ENCODE results near the gene MAN1C1. TPM values are rescaled to one million over a fixed set of nuclear protein-coding genes. Genes with fewer than 3 reads are reported as not detected.

The MAN1C1 gene
- polyA plus RNA-seq, 1 of the 3 experiments (the other 2 are of a cell fraction), result 0.20 TPM

GRCh38 chr1:25756215-25756614 is 139.6 kb downstream of the MAN1C1 start:
- no peaks in the 10 kb centered on the region for H3K9me3 ChIP-seq
- no peak overlapping the region for H3K4me2 ChIP-seq
- H3K27ac ChIP-seq (ENCODE audit: low read depth in 2 of 2, low read length in 1 of 2), result no peak overlapping the region
- ChIA-PET POLR2A (no interaction called here), CTCF (interaction anchor here (0.8 to 1.5 kb wide), 4 partner anchors 9 to 31 kb away, joined by 3 to 4 read pairs (median 3); no protein-coding TSS in a partner anchor)
- H3F3A ChIP-seq (replicated peaks; ENCODE audit: insufficient read depth), result no peaks in the 10 kb centered on the region
- no peak for DNase-seq
- WGBS (ENCODE audit: low lambda C conversion rate), result 69% methylated on average over 3 of the region's 3 CpGs
- no peak overlapping the region for H3K4me3 ChIP-seq (ENCODE audit: low read depth in 2 of 2, low read length in 1 of 2)
- H3K4me1 ChIP-seq (ENCODE audit: control insufficient read depth in 1 of 2, insufficient read depth in 2 of 2, low read depth in 1 of 2, low read length in 1 of 2), result peaks cover 0 to 23% of the 10 kb centered on the region in 2 experiments; a peak in 1 of 4 replicates
- no peak overlapping the region for H3K9ac ChIP-seq
- no peak for TF ChIP-seq GABPA (IDR thresholded peaks at IDR 0.05; ENCODE audit: low read depth)
- TF ChIP-seq MXI1 (IDR thresholded peaks at IDR 0.05; ENCODE audit: low read depth, low read length), result no peak
- TF ChIP-seq, protein P1, sequence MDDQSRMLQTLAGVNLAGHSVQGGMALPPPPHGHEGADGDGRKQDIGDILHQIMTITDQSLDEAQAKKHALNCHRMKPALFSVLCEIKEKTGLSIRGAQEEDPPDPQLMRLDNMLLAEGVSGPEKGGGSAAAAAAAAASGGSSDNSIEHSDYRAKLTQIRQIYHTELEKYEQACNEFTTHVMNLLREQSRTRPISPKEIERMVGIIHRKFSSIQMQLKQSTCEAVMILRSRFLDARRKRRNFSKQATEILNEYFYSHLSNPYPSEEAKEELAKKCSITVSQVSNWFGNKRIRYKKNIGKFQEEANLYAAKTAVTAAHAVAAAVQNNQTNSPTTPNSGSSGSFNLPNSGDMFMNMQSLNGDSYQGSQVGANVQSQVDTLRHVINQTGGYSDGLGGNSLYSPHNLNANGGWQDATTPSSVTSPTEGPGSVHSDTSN (IDR thresholded peaks at IDR 0.05), result no peak
- TF ChIP-seq SIN3A (IDR thresholded peaks at IDR 0.05; ENCODE audit: borderline replicate concordance, low read depth, low read length), result no peak
- no peak for TF ChIP-seq TEAD4 (IDR thresholded peaks at IDR 0.05; ENCODE audit: borderline replicate concordance, insufficient read depth)
- TF ChIP-seq MAX (IDR thresholded peaks at IDR 0.05; ENCODE audit: low read depth), result no peak
- no peak for TF ChIP-seq SMC3 (IDR thresholded peaks at IDR 0.05; ENCODE audit: low read depth, low read length)
- TF ChIP-seq, protein P2, sequence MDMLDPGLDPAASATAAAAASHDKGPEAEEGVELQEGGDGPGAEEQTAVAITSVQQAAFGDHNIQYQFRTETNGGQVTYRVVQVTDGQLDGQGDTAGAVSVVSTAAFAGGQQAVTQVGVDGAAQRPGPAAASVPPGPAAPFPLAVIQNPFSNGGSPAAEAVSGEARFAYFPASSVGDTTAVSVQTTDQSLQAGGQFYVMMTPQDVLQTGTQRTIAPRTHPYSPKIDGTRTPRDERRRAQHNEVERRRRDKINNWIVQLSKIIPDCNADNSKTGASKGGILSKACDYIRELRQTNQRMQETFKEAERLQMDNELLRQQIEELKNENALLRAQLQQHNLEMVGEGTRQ (IDR thresholded peaks at IDR 0.05; ENCODE audit: borderline replicate concordance, low read depth, low read length), result no peak
- no peak for TF ChIP-seq ZBTB33 (IDR thresholded peaks at IDR 0.05; ENCODE audit: borderline replicate concordance, low read depth)
- TF ChIP-seq EZH2phosphoT487 (IDR thresholded peaks at IDR 0.05; ENCODE audit: borderline replicate concordance, low read depth), result no peak
- no peak for TF ChIP-seq NFIC (IDR thresholded peaks at IDR 0.05; ENCODE audit: borderline replicate concordance)
- TF ChIP-seq ELF1 (IDR thresholded peaks at IDR 0.05), result no peak
- TF ChIP-seq, protein P3, sequence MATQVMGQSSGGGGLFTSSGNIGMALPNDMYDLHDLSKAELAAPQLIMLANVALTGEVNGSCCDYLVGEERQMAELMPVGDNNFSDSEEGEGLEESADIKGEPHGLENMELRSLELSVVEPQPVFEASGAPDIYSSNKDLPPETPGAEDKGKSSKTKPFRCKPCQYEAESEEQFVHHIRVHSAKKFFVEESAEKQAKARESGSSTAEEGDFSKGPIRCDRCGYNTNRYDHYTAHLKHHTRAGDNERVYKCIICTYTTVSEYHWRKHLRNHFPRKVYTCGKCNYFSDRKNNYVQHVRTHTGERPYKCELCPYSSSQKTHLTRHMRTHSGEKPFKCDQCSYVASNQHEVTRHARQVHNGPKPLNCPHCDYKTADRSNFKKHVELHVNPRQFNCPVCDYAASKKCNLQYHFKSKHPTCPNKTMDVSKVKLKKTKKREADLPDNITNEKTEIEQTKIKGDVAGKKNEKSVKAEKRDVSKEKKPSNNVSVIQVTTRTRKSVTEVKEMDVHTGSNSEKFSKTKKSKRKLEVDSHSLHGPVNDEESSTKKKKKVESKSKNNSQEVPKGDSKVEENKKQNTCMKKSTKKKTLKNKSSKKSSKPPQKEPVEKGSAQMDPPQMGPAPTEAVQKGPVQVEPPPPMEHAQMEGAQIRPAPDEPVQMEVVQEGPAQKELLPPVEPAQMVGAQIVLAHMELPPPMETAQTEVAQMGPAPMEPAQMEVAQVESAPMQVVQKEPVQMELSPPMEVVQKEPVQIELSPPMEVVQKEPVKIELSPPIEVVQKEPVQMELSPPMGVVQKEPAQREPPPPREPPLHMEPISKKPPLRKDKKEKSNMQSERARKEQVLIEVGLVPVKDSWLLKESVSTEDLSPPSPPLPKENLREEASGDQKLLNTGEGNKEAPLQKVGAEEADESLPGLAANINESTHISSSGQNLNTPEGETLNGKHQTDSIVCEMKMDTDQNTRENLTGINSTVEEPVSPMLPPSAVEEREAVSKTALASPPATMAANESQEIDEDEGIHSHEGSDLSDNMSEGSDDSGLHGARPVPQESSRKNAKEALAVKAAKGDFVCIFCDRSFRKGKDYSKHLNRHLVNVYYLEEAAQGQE (IDR thresholded peaks at IDR 0.05; ENCODE audit: low read depth, low read length), result no peak
- no peak for TF ChIP-seq JUND (IDR thresholded peaks at IDR 0.05)
- TF ChIP-seq MEF2A (IDR thresholded peaks at IDR 0.05; ENCODE audit: borderline replicate concordance, low read depth), result no peak
- TF ChIP-seq RXRA (IDR thresholded peaks at IDR 0.05; ENCODE audit: borderline replicate concordance, low read depth), result no peak
- TF ChIP-seq YY1 (IDR thresholded peaks at IDR 0.05; ENCODE audit: low read depth), result no peak
- no peak for TF ChIP-seq FOXJ3 (CRISPR knock-in tag; IDR thresholded peaks at IDR 0.05)
- no peak for TF ChIP-seq POLR2AphosphoS5 (IDR thresholded peaks at IDR 0.05; ENCODE audit: low read depth, low read length)
- no peak for TF ChIP-seq EP300 (IDR thresholded peaks at IDR 0.05; ENCODE audit: borderline replicate concordance in 1 of 2, low read depth in 1 of 2, low read length in 1 of 2)
- peaks cover 8% of the 10 kb centered on the region for H3K27me3 ChIP-seq (ENCODE audit: insufficient read depth)
- no peaks in the 10 kb centered on the region for H3K9me2 ChIP-seq
- H4K20me1 ChIP-seq (ENCODE audit: insufficient read depth), result no peaks in the 10 kb centered on the region
- H2AFZ ChIP-seq (ENCODE audit: low read depth), result no peak overlapping the region
- H3K79me2 ChIP-seq (ENCODE audit: insufficient read depth), result no peaks in the 10 kb centered on the region
- no peaks in the 10 kb centered on the region for H3K36me3 ChIP-seq (replicated peaks in 1 of 2; ENCODE audit: control insufficient read depth in 1 of 2, insufficient read depth in 2 of 2, low read length in 1 of 2)
